Thyroid gland (tissue), 4 donors: ENCODE data around the gene ANKRD17. TPM values are rescaled to one million over a fixed set of nuclear protein-coding genes. Genes with fewer than 3 reads are reported as not detected.

ENCODE experiments used
- DNase-seq, 2 donors: peaks; one replicate each; pipeline ENCODE4 v3.0.0-alpha.2; 2019
- H3K27ac ChIP-seq, 3 donors: fragments of 200-600 bp; sonication (generic); 1 replicate in 2 of 3; 2 replicates in 1 of 3; pipeline ENCODE4 v1.5.1; 2016 to 2019; ENCODE audit warnings: mild to moderate bottlenecking in 1 of 3, moderate library complexity in 1 of 3
- H3K27me3 ChIP-seq: fragments of 200-600 bp; sonication (generic); one replicate; pipeline ENCODE4 v1.5.1; 2019
- H3K36me3 ChIP-seq, 2 donors: fragments of 200-600 bp; sonication (generic); one replicate each; pipeline ENCODE4 v1.5.1; 2016 to 2019
- H3K4me1 ChIP-seq, 2 donors: fragments of 200-600 bp; sonication (generic); one replicate each; pipeline ENCODE4 v1.5.1; 2017 to 2019
- H3K4me3 ChIP-seq, 3 donors: fragments of 200-600 bp; sonication (generic); replicated peaks in 1 of 3; 1 replicate in 2 of 3; 2 replicates in 1 of 3; pipeline ENCODE4 v1.5.1; 2016; ENCODE audit warnings: mild to moderate bottlenecking in 1 of 3
- H3K9me3 ChIP-seq: fragments of 200-600 bp; sonication (generic); one replicate; pipeline ENCODE4 v1.5.1; 2017
- CTCF ChIP-seq, 6 experiments: fragments of 200-600 bp in 3 of 6; fragments of 450-650 bp in 3 of 6; sonication (generic) in 3 of 6; IDR thresholded peaks; one replicate each; pipeline ENCODE4 v1.5.1; 2016 to 2019; ENCODE audit warnings: antibody characterized with exemption in 6 of 6, mild to moderate bottlenecking in 2 of 6, inconsistent platforms in 1 of 6, moderate library complexity in 1 of 6
- POLR2A ChIP-seq, 2 donors: fragments of 450-650 bp; IDR thresholded peaks; one replicate each; pipeline ENCODE4 v1.6.1; 2017; ENCODE audit warnings: antibody characterized with exemption in 2 of 2, mild to moderate bottlenecking in 2 of 2, moderate library complexity in 1 of 2
- WGBS, 2 donors: methylation state at CpG; one replicate each; pipeline ENCODE4 v1.1.5; 2017; 5-methylcytosine and 5-hydroxymethylcytosine counted together
- intact Hi-C: fragments of 100-400 bp; cut with DNase I; formaldehyde crosslinking; loops from one replicate; pipeline ENCODE4 v1.15.1; 2023
- total RNA-seq, 4 donors: library from RNA; depleted of rRNA; stranded (reverse); fragments of >200 nt; gene quantifications; one replicate each; pipeline ENCODE4 v1.2.3, GENCODE V29; 2016

ANKRD17 gene
- total RNA-seq, 4 donors from 2014 or later: 46.8 to 74.6 (median 64.2) TPM

DNA sequence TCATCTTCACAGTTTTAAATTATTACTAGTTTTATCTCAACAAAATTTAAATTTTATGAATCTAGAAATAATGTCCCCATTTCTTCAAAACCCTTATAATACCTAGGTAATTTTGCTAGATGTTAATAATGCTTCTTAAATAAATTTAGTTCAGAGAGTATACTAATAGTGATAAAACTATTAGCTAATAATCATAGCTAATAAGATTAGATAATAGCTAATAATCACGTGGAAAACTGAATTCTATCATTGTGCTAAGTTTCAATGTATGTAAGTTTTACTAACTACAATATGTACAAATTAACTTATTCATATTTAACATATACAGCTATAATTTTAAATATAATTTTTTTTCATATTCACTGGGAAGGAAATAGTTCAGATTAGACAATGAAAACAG, 10.2 kb downstream of the ANKRD17 start:
- Histone ChIP-seq H3K27ac (no peak overlapping the region), H3K27me3 (no peaks in the 10 kb centered on the region), H3K4me3 (no peak overlapping the region), H3K9me3 (no peaks in the 10 kb centered on the region), H3K36me3 (no peaks in the 10 kb centered on the region), H3K4me1 (peaks cover 0 to 5% of the 10 kb centered on the region in 2 donors)
- TF ChIP-seq CTCF (IDR thresholded peaks at IDR 0.05): no peak
- 94 to 98% methylated on average over 1 of the region's 1 CpG for WGBS, 2 donors
- intact Hi-C loops: no loop called here
- DNase-seq: no peak

DNA sequence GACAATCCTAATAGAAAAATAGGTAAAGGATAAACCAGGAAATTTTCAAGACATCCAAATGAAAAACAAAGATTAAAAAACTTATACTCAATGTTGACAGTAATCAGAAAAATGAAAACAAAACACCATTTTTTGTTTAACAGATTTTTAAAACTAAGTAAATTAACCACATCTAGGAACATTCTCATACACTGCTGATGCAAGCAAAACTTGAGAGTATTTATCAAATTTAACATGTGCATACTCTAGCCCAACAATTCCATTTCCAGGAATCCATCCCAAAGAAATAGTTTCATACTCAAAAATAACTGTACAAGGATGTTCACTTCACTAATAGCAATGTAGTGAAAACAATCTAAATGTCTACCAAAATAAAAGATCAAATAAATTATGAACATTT, 11.5 kb downstream of the ANKRD17 start:
- Histone ChIP-seq H3K36me3 (no peaks in the 10 kb centered on the region), H3K4me3 (no peak overlapping the region), H3K27ac (no peak overlapping the region), H3K9me3 (no peaks in the 10 kb centered on the region), H3K27me3 (no peaks in the 10 kb centered on the region), H3K4me1 (peaks cover 0 to 4% of the 10 kb centered on the region in 2 donors)
- intact Hi-C loops: no loop called here
- no peak for DNase-seq
- TF ChIP-seq CTCF (IDR thresholded peaks at IDR 0.05) (no peak), POLR2A (IDR thresholded peaks at IDR 0.05) (no peak)

- Histone ChIP-seq H3K9me3 (no peaks in the 10 kb centered on the region), H3K36me3 (no peaks in the 10 kb centered on the region), H3K4me3 (no peak overlapping the region), H3K27me3 (no peaks in the 10 kb centered on the region), H3K4me1 (peaks cover 0 to 4% of the 10 kb centered on the region in 2 donors), H3K27ac (no peak overlapping the region)
- intact Hi-C loops: no loop called here
- DNase-seq: no peak
- WGBS, 2 donors: 89 to 90% methylated on average over 2 of the region's 2 CpGs
- TF ChIP-seq CTCF (IDR thresholded peaks at IDR 0.05) (no peak), POLR2A (IDR thresholded peaks at IDR 0.05) (no peak)
Measured at GRCh38 chr4:73245955-73246354, 12.6 kb downstream of the ANKRD17 start.

DNA sequence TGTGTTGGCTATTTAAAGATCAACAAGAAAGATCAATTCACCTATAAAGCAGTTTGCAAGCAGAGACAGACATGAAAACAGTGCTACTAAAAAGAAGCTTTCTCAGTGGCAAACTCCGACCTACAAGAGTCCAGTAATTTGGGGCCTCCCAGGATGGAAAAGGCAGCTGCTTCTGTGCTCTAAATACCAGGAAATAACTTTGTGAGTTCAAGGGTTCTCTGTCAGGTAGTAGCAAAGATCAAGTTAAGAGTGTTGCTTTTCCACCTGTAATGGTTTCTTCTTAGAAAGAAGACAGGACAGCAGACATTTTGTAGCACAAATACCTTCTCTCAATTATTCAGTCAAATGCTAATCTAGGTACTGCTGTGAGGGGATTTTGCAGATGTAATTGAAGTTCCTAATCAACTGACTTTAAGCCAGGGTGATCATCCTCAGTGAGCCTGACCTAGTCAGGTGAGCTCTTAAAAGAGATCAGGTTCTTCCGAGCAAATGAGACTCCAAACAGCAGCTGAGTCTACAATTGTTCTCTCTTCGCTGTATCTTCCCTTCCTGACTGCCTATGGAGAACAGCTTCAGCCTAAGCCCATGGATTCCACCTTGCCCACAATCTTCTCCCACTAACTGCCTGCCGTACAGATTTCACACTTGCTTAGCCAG, 13.5 kb downstream of the ANKRD17 start:
- 94 to 95% methylated on average over 4 of the region's 4 CpGs for WGBS, 2 donors
- H3K4me3 ChIP-seq: no peak overlapping the region
- intact Hi-C loops: no loop called here
- no peaks in the 10 kb centered on the region for H3K9me3 ChIP-seq
- no peaks in the 10 kb centered on the region for H3K27me3 ChIP-seq
- peaks cover 0 to 4% of the 10 kb centered on the region in 2 donors for H3K4me1 ChIP-seq
- no peak for DNase-seq
- TF ChIP-seq POLR2A (IDR thresholded peaks at IDR 0.05): no peak
- no peak for TF ChIP-seq CTCF (IDR thresholded peaks at IDR 0.05)
- H3K27ac ChIP-seq: no peak overlapping the region
- no peaks in the 10 kb centered on the region for H3K36me3 ChIP-seq

DNA sequence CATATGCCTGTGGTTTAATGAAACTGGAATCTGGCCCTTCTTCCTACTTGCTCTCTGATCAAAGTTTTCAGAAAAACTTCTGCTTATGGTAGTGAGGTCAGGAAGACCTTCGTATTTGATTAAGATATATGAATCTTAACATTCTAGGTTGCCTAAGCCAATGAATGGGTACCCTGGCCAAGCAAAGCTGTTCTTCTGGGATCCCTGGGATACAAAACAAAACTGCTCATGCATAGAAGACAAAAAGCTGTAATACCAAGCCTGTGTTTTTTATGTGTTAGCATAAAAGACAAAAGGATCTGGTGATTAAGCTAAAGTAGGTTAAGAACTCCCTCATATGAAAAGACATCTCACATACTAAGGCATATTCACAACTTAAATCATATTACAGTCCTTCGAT, 21.6 kb downstream of the ANKRD17 start:
- intact Hi-C loops: no loop called here
- TF ChIP-seq POLR2A (IDR thresholded peaks at IDR 0.05) (no peak), CTCF (IDR thresholded peaks at IDR 0.05) (no peak)
- Histone ChIP-seq H3K27ac (no peak overlapping the region), H3K4me1 (peaks cover 6 to 9% of the 10 kb centered on the region in 2 donors), H3K27me3 (no peaks in the 10 kb centered on the region), H3K36me3 (no peaks in the 10 kb centered on the region), H3K9me3 (no peaks in the 10 kb centered on the region), H3K4me3 (no peak overlapping the region)
- DNase-seq: no peak
- WGBS, 2 donors: 80 to 87% methylated on average over 2 of the region's 2 CpGs
